ENCODE measurements around the gene MCF2L2. TPM values are rescaled to one million over a fixed set of nuclear protein-coding genes. Genes with fewer than 3 reads are reported as not detected.

MCF2L2 gene
- total RNA-seq, 1 donor from 2014 or later = 1.2 TPM

GRCh38 chr3:183213415-183214276 lies 214.8 kb downstream of the MCF2L2 start:
- Histone ChIP-seq H3K4me3 (no peak overlapping the region), H3K27ac (peak overlapping the region; percentile 40), H3K9me3 (no peaks in the 10 kb centered on the region), H3K36me3 (no peaks in the 10 kb centered on the region), H3K27me3 (no peaks in the 10 kb centered on the region), H3K4me1 (peaks cover 20% of the 10 kb centered on the region)
- DNase-seq (no peak), ATAC-seq (no peak)
- TF ChIP-seq CTCF (IDR thresholded peaks at IDR 0.05) = no peak
- intact Hi-C loops (cut with DNase I) = no loop called here

- no peak for TF ChIP-seq CTCF (IDR thresholded peaks at IDR 0.05)
- no peaks in the 10 kb centered on the region for H3K9me3 ChIP-seq
- H3K27ac ChIP-seq = peak overlapping the region; percentile 38
- H3K4me3 ChIP-seq = no peak overlapping the region
- intact Hi-C loops (cut with DNase I) = no loop called here
- H3K4me1 ChIP-seq = peaks cover 20% of the 10 kb centered on the region
- DNase-seq (no peak), ATAC-seq (peak; percentile 74)
- H3K27me3 ChIP-seq = no peaks in the 10 kb centered on the region
- H3K36me3 ChIP-seq = no peaks in the 10 kb centered on the region
These were observed 215.9 kb downstream of the MCF2L2 start for GRCh38 chr3:183212565-183212964.

- intact Hi-C loops (cut with DNase I) = no loop called here
- no peak overlapping the region for H3K4me3 ChIP-seq
- H3K4me1 ChIP-seq = peaks cover 20% of the 10 kb centered on the region
- TF ChIP-seq CTCF (IDR thresholded peaks at IDR 0.05) = no peak
- DNase-seq = no peak
- no peaks in the 10 kb centered on the region for H3K9me3 ChIP-seq
- peak overlapping the region; percentile 38 for H3K27ac ChIP-seq
- no peaks in the 10 kb centered on the region for H3K36me3 ChIP-seq
- H3K27me3 ChIP-seq = no peaks in the 10 kb centered on the region
- ATAC-seq = no peak
These were observed 216.3 kb downstream of the MCF2L2 start for GRCh38 chr3:183212096-183212495.

GRCh38 chr3:183211352-183211751 lies 217.1 kb downstream of the MCF2L2 start:
- Histone ChIP-seq H3K36me3 (no peaks in the 10 kb centered on the region), H3K27me3 (no peaks in the 10 kb centered on the region), H3K9me3 (no peaks in the 10 kb centered on the region), H3K4me1 (peaks cover 20% of the 10 kb centered on the region), H3K4me3 (no peak overlapping the region), H3K27ac (peak overlapping the region; percentile 53)
- ATAC-seq (peak; percentile 77), DNase-seq (no peak)
- intact Hi-C loops (cut with DNase I) = no loop called here
- TF ChIP-seq CTCF (IDR thresholded peaks at IDR 0.05) = no peak

- Histone ChIP-seq H3K36me3 (no peaks in the 10 kb centered on the region), H3K4me3 (no peak overlapping the region), H3K27ac (peak overlapping the region; percentile 53), H3K27me3 (no peaks in the 10 kb centered on the region), H3K9me3 (no peaks in the 10 kb centered on the region), H3K4me1 (peaks cover 20% of the 10 kb centered on the region)
- peak; percentile 68 for ATAC-seq
- TF ChIP-seq CTCF (IDR thresholded peaks at IDR 0.05) = no peak
- intact Hi-C loops (cut with DNase I) = no loop called here
- DNase-seq = no peak
These were observed 217.5 kb downstream of the MCF2L2 start for GRCh38 chr3:183210862-183211341.

Data from upper lobe of right lung (tissue), 1 donor.